ENCODE data around the gene ANTXR1. TPM values are rescaled to one million over a fixed set of nuclear protein-coding genes. Genes with fewer than 3 reads are reported as not detected.

ANTXR1 gene
- total RNA-seq, 1 donor from 2014 or later: 73.4 TPM

- Mint-ChIP-seq H3K27ac (no peak overlapping the region), H3K36me3 (ENCODE audit: insufficient read depth) (no peaks in the 10 kb centered on the region), H3K27me3 (no peaks in the 10 kb centered on the region), H3K4me1 (ENCODE audit: low read depth) (no peaks in the 10 kb centered on the region), H3K4me3 (ENCODE audit: low read depth) (no peak overlapping the region), H3K9me3 (ENCODE audit: low read depth) (peaks cover 20% of the 10 kb centered on the region)
- no peak for DNase-seq (ENCODE audit: low spot score, unreplicated experiment)
- TF ChIP-seq CTCF (IDR thresholded peaks at IDR 0.05; ENCODE audit: unreplicated experiment): no peak
Observed at GRCh38 chr2:69001879-69002278, 11.1 kb upstream of the ANTXR1 start.

- H3K27me3 Mint-ChIP-seq: no peaks in the 10 kb centered on the region
- no peaks in the 10 kb centered on the region for H3K4me1 Mint-ChIP-seq (ENCODE audit: low read depth)
- no peak for DNase-seq (ENCODE audit: low spot score, unreplicated experiment)
- no peaks in the 10 kb centered on the region for H3K36me3 Mint-ChIP-seq (ENCODE audit: insufficient read depth)
- no peak overlapping the region for H3K27ac Mint-ChIP-seq
- no peak overlapping the region for H3K4me3 Mint-ChIP-seq (ENCODE audit: low read depth)
- no peak for TF ChIP-seq CTCF (IDR thresholded peaks at IDR 0.05; ENCODE audit: unreplicated experiment)
- peaks cover 20% of the 10 kb centered on the region for H3K9me3 Mint-ChIP-seq (ENCODE audit: low read depth)
Observed at GRCh38 chr2:69003731-69004130, 9.2 kb upstream of the ANTXR1 start.

GRCh38 chr2:69007169-69007568, 5.8 kb upstream of the ANTXR1 start:
- H3K27me3 Mint-ChIP-seq: peaks cover 24% of the 10 kb centered on the region
- H3K4me3 Mint-ChIP-seq (ENCODE audit: low read depth): no peak overlapping the region
- no peak for TF ChIP-seq CTCF (IDR thresholded peaks at IDR 0.05; ENCODE audit: unreplicated experiment)
- H3K27ac Mint-ChIP-seq: no peak overlapping the region
- no peaks in the 10 kb centered on the region for H3K4me1 Mint-ChIP-seq (ENCODE audit: low read depth)
- H3K9me3 Mint-ChIP-seq (ENCODE audit: low read depth): peaks cover 11% of the 10 kb centered on the region
- DNase-seq (ENCODE audit: low spot score, unreplicated experiment): no peak
- no peaks in the 10 kb centered on the region for H3K36me3 Mint-ChIP-seq (ENCODE audit: insufficient read depth)

GRCh38 chr2:69007603-69008002, 5.4 kb upstream of the ANTXR1 start:
- no peak for DNase-seq (ENCODE audit: low spot score, unreplicated experiment)
- Mint-ChIP-seq H3K4me1 (ENCODE audit: low read depth) (peaks cover under 1% of the 10 kb centered on the region), H3K36me3 (ENCODE audit: insufficient read depth) (no peaks in the 10 kb centered on the region), H3K27ac (no peak overlapping the region), H3K27me3 (peaks cover 28% of the 10 kb centered on the region), H3K9me3 (ENCODE audit: low read depth) (peaks cover 8% of the 10 kb centered on the region), H3K4me3 (ENCODE audit: low read depth) (no peak overlapping the region)
- no peak for TF ChIP-seq CTCF (IDR thresholded peaks at IDR 0.05; ENCODE audit: unreplicated experiment)

GRCh38 chr2:69010437-69011194, 2.4 kb upstream of the ANTXR1 start:
- DNase-seq (ENCODE audit: low spot score, unreplicated experiment): no peak
- H3K36me3 Mint-ChIP-seq (ENCODE audit: insufficient read depth): no peaks in the 10 kb centered on the region
- H3K4me1 Mint-ChIP-seq (ENCODE audit: low read depth): peaks cover 13% of the 10 kb centered on the region
- TF ChIP-seq CTCF (IDR thresholded peaks at IDR 0.05; ENCODE audit: unreplicated experiment): no peak
- H3K4me3 Mint-ChIP-seq (ENCODE audit: low read depth): no peak overlapping the region
- H3K27ac Mint-ChIP-seq: no peak overlapping the region
- no peaks in the 10 kb centered on the region for H3K9me3 Mint-ChIP-seq (ENCODE audit: low read depth)
- peaks cover 30% of the 10 kb centered on the region for H3K27me3 Mint-ChIP-seq

All from progenitor cell of endocrine pancreas (in vitro differentiated cells).